Medulla oblongata (tissue), 1 donor: ENCODE measurements around the gene SRSF1.
"Not testable (repeated sequence)": the region's sequence is repeated elsewhere in the genome, so short reads cannot be mapped to it uniquely, and the experiment has no call there.

ENCODE experiments used
- DNase-seq: peaks from one replicate; pipeline ENCODE4 v3.0.0-alpha.2; 2015; ENCODE audit errors: extremely low spot score

SRSF1 gene

GRCh38 chr17:58006924-58007780 is at the start of gene SRSF1:
Gene SRSF1, minus strand, starts transcription at chr17:58007246. Its CDS starts 109 bp downstream, at chr17:58007137.
- DNase-seq: peak; percentile 98

GRCh38 chr17:58056476-58056875 is 49.4 kb upstream of the SRSF1 start:
- DNase-seq: no peak

GRCh38 chr17:58054641-58055040 is 47.6 kb upstream of the SRSF1 start:
- DNase-seq: no peak

- no peak for DNase-seq
These were observed 46.1 kb upstream of the SRSF1 start for GRCh38 chr17:58052945-58053715.

GRCh38 chr17:58052407-58052806 is 45.4 kb upstream of the SRSF1 start:
- no peak for DNase-seq

- no peak for DNase-seq
These were observed 44.4 kb upstream of the SRSF1 start for GRCh38 chr17:58051468-58051867.

GRCh38 chr17:58050966-58051365 is 43.9 kb upstream of the SRSF1 start:
- no peak for DNase-seq

- no peak for DNase-seq
These were observed 42.5 kb upstream of the SRSF1 start for GRCh38 chr17:58049533-58049932.

GRCh38 chr17:58047376-58048150 is 40.5 kb upstream of the SRSF1 start:
- no peak for DNase-seq

GRCh38 chr17:58046239-58047094 is 39.4 kb upstream of the SRSF1 start:
- DNase-seq: no peak

GRCh38 chr17:58044256-58044655 is 37.2 kb upstream of the SRSF1 start:
- DNase-seq: not testable (repeated sequence)

GRCh38 chr17:58043221-58044181 is 36.5 kb upstream of the SRSF1 start:
- DNase-seq: no peak

GRCh38 chr17:58041161-58041560 is 34.1 kb upstream of the SRSF1 start:
- no peak for DNase-seq

GRCh38 chr17:58040386-58040785 is 33.3 kb upstream of the SRSF1 start:
- no peak for DNase-seq

- no peak for DNase-seq
These were observed 32.9 kb upstream of the SRSF1 start for GRCh38 chr17:58039975-58040374.

- no peak for DNase-seq
These were observed 25.8 kb upstream of the SRSF1 start for GRCh38 chr17:58032691-58033415.

GRCh38 chr17:58028578-58028977 is 21.5 kb upstream of the SRSF1 start:
- no peak for DNase-seq

GRCh38 chr17:58020401-58020800 is 13.4 kb upstream of the SRSF1 start:
- DNase-seq: no peak

- no peak for DNase-seq
These were observed 12.5 kb upstream of the SRSF1 start for GRCh38 chr17:58019521-58019920.
